Natural killer cell (primary cell): Measurements from ENCODE around the gene CAMSAP2. TPM values are rescaled to one million over a fixed set of nuclear protein-coding genes. Genes with fewer than 3 reads are reported as not detected.

ENCODE experiments used
- ATAC-seq, 3 donors: fragments of 150-1000 bp in 2 of 3; fragments of 200-7000 bp in 1 of 3; cut with Tn5 transposase; 1 replicate in 1 of 3; 2 replicates in 2 of 3; pipeline ENCODE4 v1.10.0; 2021; ENCODE audit warnings: mild to moderate bottlenecking in 2 of 3, moderate library complexity in 2 of 3
- DNase-seq, 2 donors: peaks; one replicate each; pipeline versions ENCODE4 v3.0.0 to v3.0.0-alpha.2; 2013 to 2021; ENCODE audit warnings: mixed read lengths in 1 of 2
- H3K27ac ChIP-seq: one replicate; pipeline ENCODE4 v1.5.1; 2013; ENCODE audit warnings: mild to moderate bottlenecking, low read length
- H3K27me3 ChIP-seq: one replicate; pipeline ENCODE4 v1.6.1; 2013; ENCODE audit warnings: low read length; ENCODE audit not compliant: control insufficient read depth, insufficient read depth
- H3K36me3 ChIP-seq: one replicate; pipeline ENCODE4 v1.6.1; 2013; ENCODE audit warnings: low read length; ENCODE audit not compliant: control insufficient read depth, insufficient read depth
- H3K4me1 ChIP-seq: one replicate; pipeline ENCODE4 v1.6.1; 2013; ENCODE audit warnings: low read length; ENCODE audit not compliant: control insufficient read depth, insufficient read depth
- H3K4me3 ChIP-seq: one replicate; pipeline ENCODE4 v1.5.1; 2013; ENCODE audit warnings: low read length
- H3K9me3 ChIP-seq: one replicate; pipeline ENCODE4 v1.6.1; 2013; ENCODE audit warnings: low read length; ENCODE audit not compliant: control insufficient read depth, insufficient read depth
- H3K27ac Mint-ChIP-seq, 2 donors: one replicate each; pipeline ENCODE4 v1.8.0; 2022; ENCODE audit warnings: mild to moderate bottlenecking in 2 of 2, mixed read lengths in 2 of 2, moderate library complexity in 1 of 2
- H3K27me3 Mint-ChIP-seq, 2 donors: one replicate each; pipeline ENCODE4 v1.8.0; 2022; ENCODE audit warnings: low read depth in 2 of 2, mixed read lengths in 2 of 2
- H3K36me3 Mint-ChIP-seq: one replicate; pipeline ENCODE4 v1.8.0; 2022; ENCODE audit warnings: mixed read lengths
- H3K4me1 Mint-ChIP-seq, 2 donors: one replicate each; pipeline ENCODE4 v1.8.0; 2022; ENCODE audit warnings: mixed read lengths in 2 of 2
- H3K4me3 Mint-ChIP-seq: one replicate; pipeline ENCODE4 v1.8.0; 2022; ENCODE audit warnings: mild to moderate bottlenecking, moderate library complexity, mixed read lengths
- H3K9me3 Mint-ChIP-seq, 2 donors: one replicate each; pipeline ENCODE4 v1.8.0; 2022; ENCODE audit warnings: mixed read lengths in 2 of 2
- WGBS: methylation state at CpG from one replicate; pipeline ENCODE4 v1.1.7; 2013; ENCODE audit warnings: missing lambda C conversion rate; ENCODE audit not compliant: insufficient coverage; 5-methylcytosine and 5-hydroxymethylcytosine counted together
- intact Hi-C: fragments of 100-400 bp; cut with micrococcal nuclease; formaldehyde crosslinking; loops from one replicate; pipeline ENCODE4 v1.14.2; 2022
- total RNA-seq, 4 donors: library from RNA; stranded (reverse); fragments of 120-200 nt in 1 of 4; gene quantifications; one replicate each; pipeline versions ENCODE4 v1.2.3 to v1.2.4, GENCODE V29; 2013 to 2022
- TF ChIP-seq, protein P1 (sequence below): fragments of 200-600 bp; IDR thresholded peaks from one replicate; pipeline ENCODE4 v1.8.0; 2022; ENCODE audit warnings: antibody characterized with exemption

The CAMSAP2 gene
- total RNA-seq, 3 donors from 2014 or later (not counting 1 experiment from before 2014, with no cell fraction given): 0.25 to 0.89 (median 0.50) TPM

DNA sequence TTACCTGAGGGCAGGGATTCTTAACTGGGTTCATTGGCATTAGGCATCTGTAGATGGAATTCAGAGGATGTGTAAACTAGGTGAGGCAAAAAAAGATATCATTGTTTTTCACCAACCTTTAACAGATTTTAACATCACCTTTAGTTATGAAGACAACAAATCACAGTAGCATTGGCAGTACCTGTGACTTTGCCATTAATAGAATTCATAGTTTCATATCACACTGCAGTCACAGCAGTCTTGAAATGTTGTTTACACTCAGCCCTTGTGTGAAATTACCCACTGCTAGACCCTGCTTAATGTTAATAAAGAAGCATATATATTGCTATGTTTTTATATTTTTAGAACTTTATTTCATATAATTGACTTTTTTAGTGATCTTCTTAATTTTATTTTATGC lies 154.3 kb downstream of the CAMSAP2 start:
- H3K27ac ChIP-seq: no peak overlapping the region
- TF ChIP-seq, protein P1, sequence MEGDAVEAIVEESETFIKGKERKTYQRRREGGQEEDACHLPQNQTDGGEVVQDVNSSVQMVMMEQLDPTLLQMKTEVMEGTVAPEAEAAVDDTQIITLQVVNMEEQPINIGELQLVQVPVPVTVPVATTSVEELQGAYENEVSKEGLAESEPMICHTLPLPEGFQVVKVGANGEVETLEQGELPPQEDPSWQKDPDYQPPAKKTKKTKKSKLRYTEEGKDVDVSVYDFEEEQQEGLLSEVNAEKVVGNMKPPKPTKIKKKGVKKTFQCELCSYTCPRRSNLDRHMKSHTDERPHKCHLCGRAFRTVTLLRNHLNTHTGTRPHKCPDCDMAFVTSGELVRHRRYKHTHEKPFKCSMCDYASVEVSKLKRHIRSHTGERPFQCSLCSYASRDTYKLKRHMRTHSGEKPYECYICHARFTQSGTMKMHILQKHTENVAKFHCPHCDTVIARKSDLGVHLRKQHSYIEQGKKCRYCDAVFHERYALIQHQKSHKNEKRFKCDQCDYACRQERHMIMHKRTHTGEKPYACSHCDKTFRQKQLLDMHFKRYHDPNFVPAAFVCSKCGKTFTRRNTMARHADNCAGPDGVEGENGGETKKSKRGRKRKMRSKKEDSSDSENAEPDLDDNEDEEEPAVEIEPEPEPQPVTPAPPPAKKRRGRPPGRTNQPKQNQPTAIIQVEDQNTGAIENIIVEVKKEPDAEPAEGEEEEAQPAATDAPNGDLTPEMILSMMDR: no peak
- H3K4me1 Mint-ChIP-seq: peaks cover 29 to 39% of the 10 kb centered on the region in 2 donors
- intact Hi-C loops: no loop called here
- no peaks in the 10 kb centered on the region for H3K9me3 ChIP-seq
- no peak overlapping the region for H3K27ac Mint-ChIP-seq
- no peak overlapping the region for H3K4me3 ChIP-seq
- H3K4me3 Mint-ChIP-seq: no peak overlapping the region
- no peaks in the 10 kb centered on the region for H3K36me3 ChIP-seq
- H3K27me3 ChIP-seq: peaks cover 21% of the 10 kb centered on the region
- no peaks in the 10 kb centered on the region for H3K9me3 Mint-ChIP-seq
- peaks cover 43% of the 10 kb centered on the region for H3K4me1 ChIP-seq
- no peak for DNase-seq
- ATAC-seq: no peak
- H3K27me3 Mint-ChIP-seq: peaks cover 8 to 13% of the 10 kb centered on the region in 2 donors
- H3K36me3 Mint-ChIP-seq: no peaks in the 10 kb centered on the region

DNA sequence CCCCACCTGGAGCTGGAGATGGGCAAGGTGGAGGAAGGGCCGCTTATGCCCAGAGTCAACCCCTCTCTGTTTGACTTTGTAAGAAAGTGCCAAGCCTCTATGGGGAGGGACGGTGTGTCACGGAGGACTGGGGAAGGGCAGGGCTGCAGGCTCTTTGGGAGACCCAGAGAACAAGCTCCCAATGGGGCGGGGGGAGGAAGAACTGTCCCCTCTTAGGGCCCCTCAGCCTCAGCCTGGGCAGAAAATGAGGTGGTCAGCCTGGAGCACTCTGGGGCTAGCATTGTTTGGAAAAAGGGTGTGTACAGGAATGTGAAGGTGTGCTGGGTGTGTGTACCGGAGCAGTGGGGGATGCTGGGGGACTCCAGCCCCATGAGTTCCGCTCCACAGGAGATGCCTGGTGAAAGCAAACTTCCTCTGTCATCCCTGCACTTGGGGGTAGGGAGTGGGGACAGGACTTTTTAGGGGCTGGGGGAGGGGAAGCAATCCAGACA lies 154.8 kb downstream of the CAMSAP2 start:
- TF ChIP-seq, protein P1: no peak
- H3K9me3 Mint-ChIP-seq: no peaks in the 10 kb centered on the region
- no peak overlapping the region for H3K4me3 ChIP-seq
- no peak overlapping the region for H3K27ac ChIP-seq
- no peak for ATAC-seq
- 91% methylated on average over 6 of the region's 6 CpGs for WGBS
- peaks cover 21% of the 10 kb centered on the region for H3K27me3 ChIP-seq
- H3K4me1 ChIP-seq: peaks cover 38% of the 10 kb centered on the region
- H3K4me3 Mint-ChIP-seq: no peak overlapping the region
- H3K36me3 ChIP-seq: no peaks in the 10 kb centered on the region
- DNase-seq: no peak
- H3K36me3 Mint-ChIP-seq: no peaks in the 10 kb centered on the region
- no peaks in the 10 kb centered on the region for H3K9me3 ChIP-seq
- H3K4me1 Mint-ChIP-seq: peaks cover 24 to 35% of the 10 kb centered on the region in 2 donors
- H3K27ac Mint-ChIP-seq: no peak overlapping the region
- intact Hi-C loops: no loop called here
- H3K27me3 Mint-ChIP-seq: peaks cover 8 to 16% of the 10 kb centered on the region in 2 donors

DNA sequence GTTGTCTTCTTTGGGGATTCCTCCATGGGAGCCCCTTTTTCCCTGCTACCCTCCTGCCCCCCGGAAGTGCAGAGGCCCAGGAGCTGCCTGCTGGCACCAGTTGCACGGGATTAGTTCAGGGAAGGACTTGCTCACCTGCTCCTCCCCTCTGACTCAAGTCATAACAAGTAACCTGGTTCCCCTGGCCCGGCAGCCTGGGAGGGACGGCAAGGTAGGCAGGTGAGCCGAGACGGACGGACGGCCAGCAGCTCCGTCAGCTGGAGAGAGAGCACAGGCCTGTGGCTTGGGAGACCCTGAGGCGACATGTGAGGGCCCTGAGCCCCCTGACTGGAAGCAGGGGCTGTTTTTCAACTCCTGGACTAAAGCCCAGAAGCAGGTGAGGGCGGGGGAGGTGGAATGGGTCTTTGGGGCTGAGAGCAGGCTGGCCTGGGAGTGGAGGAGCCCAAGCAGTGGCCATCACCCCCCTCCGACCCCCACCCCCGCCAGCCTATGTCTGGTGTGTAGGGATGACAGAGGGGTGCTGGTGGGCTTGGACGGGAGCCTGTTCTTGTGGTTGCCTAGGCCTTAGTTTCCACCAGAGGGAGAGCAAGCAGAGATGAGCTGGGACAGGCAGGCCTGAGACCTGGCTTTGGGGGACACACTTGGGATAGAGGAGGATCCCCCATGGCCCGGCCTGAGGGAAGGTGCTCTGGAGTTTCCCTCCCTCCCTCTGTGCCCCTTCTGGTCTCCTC lies 156.2 kb downstream of the CAMSAP2 start, which contains the start of gene INAVA:
INAVA (plus strand) TSS at position 189 of the 731 bp plus-strand sequence. CDS start 3,501 bp downstream, outside the sequence.
- intact Hi-C loops: no loop called here
- Mint-ChIP-seq H3K9me3 (no peaks in the 10 kb centered on the region), H3K4me3 (no peak within 1 kb of the TSS), H3K4me1 (peaks cover 10 to 26% of the 10 kb centered on the region in 2 donors), H3K27ac (no peak within 1 kb of the TSS), H3K36me3 (no peaks in the 10 kb centered on the region), H3K27me3 (peaks cover 8 to 21% of the 10 kb centered on the region in 2 donors)
- Histone ChIP-seq H3K4me3 (no peak within 1 kb of the TSS), H3K27ac (no peak within 1 kb of the TSS), H3K9me3 (no peaks in the 10 kb centered on the region), H3K27me3 (peaks cover 21% of the 10 kb centered on the region), H3K36me3 (no peaks in the 10 kb centered on the region), H3K4me1 (peaks cover 23% of the 10 kb centered on the region)
- 95% methylated on average over 15 of the region's 15 CpGs for WGBS
- TF ChIP-seq, protein P1: no peak
- DNase-seq (no peak), ATAC-seq (no peak)

DNA sequence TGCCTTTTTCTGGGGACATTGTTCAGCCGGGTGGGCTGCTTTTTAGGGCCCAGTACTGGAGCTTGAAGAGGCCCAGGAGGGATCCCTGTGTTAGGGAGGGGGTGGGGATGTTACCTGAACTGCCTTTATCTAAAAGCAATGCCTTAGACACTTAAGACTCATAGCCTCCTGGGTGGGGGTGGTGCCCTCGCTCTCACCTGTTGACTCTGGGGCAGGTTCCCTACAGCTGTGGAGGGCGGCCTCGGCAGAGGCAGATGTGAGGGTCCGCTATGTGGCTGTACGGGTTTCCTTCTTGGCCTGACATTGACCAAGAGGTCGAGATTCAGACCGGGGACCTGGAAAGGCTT lies 156.7 kb downstream of the CAMSAP2 start:
- intact Hi-C loops: no loop called here

More for the DNA sequence above, 156.7 kb downstream of the CAMSAP2 start:
- Mint-ChIP-seq H3K4me1 (peaks cover 4 to 21% of the 10 kb centered on the region in 2 donors), H3K27me3 (peaks cover 8 to 21% of the 10 kb centered on the region in 2 donors), H3K27ac (no peak overlapping the region), H3K9me3 (no peaks in the 10 kb centered on the region), H3K4me3 (no peak overlapping the region), H3K36me3 (no peaks in the 10 kb centered on the region)
- no peaks in the 10 kb centered on the region for H3K9me3 ChIP-seq
- ATAC-seq: no peak
- H3K27ac ChIP-seq: no peak overlapping the region
- no peak for DNase-seq
- no peak overlapping the region for H3K4me3 ChIP-seq
- TF ChIP-seq, protein P1: no peak
- H3K27me3 ChIP-seq: peaks cover 21% of the 10 kb centered on the region
- WGBS: 76% methylated on average over 7 of the region's 8 CpGs
- H3K4me1 ChIP-seq: peaks cover 18% of the 10 kb centered on the region
- no peaks in the 10 kb centered on the region for H3K36me3 ChIP-seq
